VCaP (cell line): ENCODE measurements around the gene CAMKMT.
"Not testable (repeated sequence)": the region's sequence is repeated elsewhere in the genome, so short reads cannot be mapped to it uniquely, and the experiment has no call there.

ENCODE experiments used
- H3K27ac ChIP-seq: fragments of 450-650 bp; 2 replicates; pipeline ENCODE4 v1.5.1; 2017
- CTCF ChIP-seq: fragments of 450-650 bp; conservative IDR thresholded peaks from 2 replicates; pipeline ENCODE4 v1.5.1; 2017; ENCODE audit warnings: mild to moderate bottlenecking, moderate library complexity

The CAMKMT gene

GRCh38 chr2:44487052-44487451, 125.3 kb downstream of the CAMKMT start:
- TF ChIP-seq CTCF = no peak
- H3K27ac ChIP-seq = no peak overlapping the region

GRCh38 chr2:44490726-44491125, 129.0 kb downstream of the CAMKMT start:
- H3K27ac ChIP-seq = no peak overlapping the region
- no peak for TF ChIP-seq CTCF

GRCh38 chr2:44494006-44494405, 132.3 kb downstream of the CAMKMT start:
- H3K27ac ChIP-seq = no peak overlapping the region

GRCh38 chr2:44495035-44495434, 133.3 kb downstream of the CAMKMT start:
- no peak for TF ChIP-seq CTCF
- no peak overlapping the region for H3K27ac ChIP-seq

More at GRCh38 chr2:44494006-44494405, 132.3 kb downstream of the CAMKMT start:
- no peak for TF ChIP-seq CTCF

- TF ChIP-seq CTCF = no peak
- no peak overlapping the region for H3K27ac ChIP-seq
Observed at GRCh38 chr2:44495544-44495943, 133.8 kb downstream of the CAMKMT start.

- TF ChIP-seq CTCF = no peak
- H3K27ac ChIP-seq = no peak overlapping the region
Observed at GRCh38 chr2:44496130-44496529, 134.4 kb downstream of the CAMKMT start.

GRCh38 chr2:44498551-44498950, 136.8 kb downstream of the CAMKMT start:
- TF ChIP-seq CTCF = no peak

GRCh38 chr2:44505664-44506063, 143.9 kb downstream of the CAMKMT start:
- H3K27ac ChIP-seq = not testable (repeated sequence)

More at GRCh38 chr2:44498551-44498950, 136.8 kb downstream of the CAMKMT start:
- no peak overlapping the region for H3K27ac ChIP-seq
